COR-L47 (cell line): ENCODE results near the gene BMF.

Experiments
- DNase-seq: peaks from one replicate; lab custom pipeline; 2025; lab: John Stamatoyannopoulos, UW

Gene BMF

GRCh38 chr15:40065166-40065565 is 43.5 kb downstream of the BMF start:
- peak; percentile 82 for DNase-seq

- no peak for DNase-seq
Measured at GRCh38 chr15:40064231-40064894, 44.3 kb downstream of the BMF start.

- no peak for DNase-seq
Measured at GRCh38 chr15:40063563-40064011, 45.1 kb downstream of the BMF start.

GRCh38 chr15:40062816-40063562 is 45.7 kb downstream of the BMF start:
- DNase-seq = no peak

- DNase-seq = no peak
Measured at GRCh38 chr15:40061212-40061901, 47.3 kb downstream of the BMF start.

- no peak for DNase-seq
Measured at GRCh38 chr15:40060236-40060961, 48.3 kb downstream of the BMF start.

GRCh38 chr15:40059821-40060220 is 48.9 kb downstream of the BMF start:
- DNase-seq = no peak

GRCh38 chr15:40058476-40059140 is 50.1 kb downstream of the BMF start:
- no peak for DNase-seq

- DNase-seq = no peak
Measured at GRCh38 chr15:40055576-40056293, 52.9 kb downstream of the BMF start.

- DNase-seq = peak; percentile 32
Measured at GRCh38 chr15:40054855-40055575, 53.7 kb downstream of the BMF start.

GRCh38 chr15:40054605-40054854 is 54.1 kb downstream of the BMF start:
- no peak for DNase-seq

- no peak for DNase-seq
Measured at GRCh38 chr15:40053831-40054604, 54.7 kb downstream of the BMF start.

- no peak for DNase-seq
Measured at GRCh38 chr15:40053079-40053830, 55.4 kb downstream of the BMF start.

- no peak for DNase-seq
Measured at GRCh38 chr15:40052604-40053003, 56.1 kb downstream of the BMF start.

- no peak for DNase-seq
Measured at GRCh38 chr15:40051616-40052415, 56.9 kb downstream of the BMF start.

GRCh38 chr15:40050788-40051470 is 57.8 kb downstream of the BMF start:
- no peak for DNase-seq

- DNase-seq = no peak
Measured at GRCh38 chr15:40048926-40049475, 59.7 kb downstream of the BMF start.
